Calu3 (cell line): ENCODE data around the gene TUBA4A. TPM values are rescaled to one million over a fixed set of nuclear protein-coding genes. Genes with fewer than 3 reads are reported as not detected.

ENCODE experiments used
- BruUV-seq: library from RNA; stranded (reverse); fragments of 400-500 nt; replicated peaks from 2 replicates; lab custom pipeline; 2021; lab: Mats Ljungman, UMichigan
- CTCF ChIA-PET: fragments of 300-600 bp; sonication (Branson Sonifier 250); formaldehyde crosslinking; loops from one replicate; lab custom pipeline; 2022; ENCODE audit warnings: antibody characterized with exemption; lab: Charles Lee
- DNase-seq: peaks from one replicate; pipeline ENCODE4 v3.0.0; 2022
- H3K27ac Mint-ChIP-seq: one replicate; pipeline ENCODE4 v1.8.0; 2022; ENCODE audit warnings: mixed read lengths; ENCODE audit not compliant: unreplicated experiment
- H3K27me3 Mint-ChIP-seq: one replicate; pipeline ENCODE4 v1.8.0; 2022; ENCODE audit warnings: mixed read lengths; ENCODE audit not compliant: unreplicated experiment
- H3K36me3 Mint-ChIP-seq: one replicate; pipeline ENCODE4 v1.8.0; 2022; ENCODE audit warnings: mild to moderate bottlenecking, moderate library complexity, mixed read lengths; ENCODE audit not compliant: insufficient read depth, unreplicated experiment
- H3K4me1 Mint-ChIP-seq: one replicate; pipeline ENCODE4 v1.8.0; 2022; ENCODE audit warnings: mild to moderate bottlenecking, low read depth, mixed read lengths; ENCODE audit not compliant: unreplicated experiment
- H3K4me3 Mint-ChIP-seq: one replicate; pipeline ENCODE4 v1.8.0; 2022; ENCODE audit warnings: mild to moderate bottlenecking, low read depth, moderate library complexity, mixed read lengths; ENCODE audit not compliant: unreplicated experiment
- H3K9me3 Mint-ChIP-seq: one replicate; pipeline ENCODE4 v1.8.0; 2022; ENCODE audit warnings: low read depth, mixed read lengths; ENCODE audit not compliant: unreplicated experiment
- CTCF ChIP-seq: fragments of 200-600 bp; IDR thresholded peaks from one replicate; pipeline ENCODE4 v1.8.0; 2022; ENCODE audit warnings: antibody characterized with exemption; ENCODE audit not compliant: unreplicated experiment
- intact Hi-C: fragments of 100-400 bp; cut with micrococcal nuclease; formaldehyde crosslinking; loops from one replicate; pipeline ENCODE4 v1.10.0; 2022; ENCODE audit not compliant: unreplicated experiment
- total RNA-seq: library from RNA; stranded (reverse); gene quantifications from 2 replicates; pipeline ENCODE4 v1.2.3, GENCODE V29; 2022

TUBA4A gene
- total RNA-seq, 1 experiment from 2014 or later: 97.9 TPM

GRCh38 chr2:219214141-219214540, 39.6 kb downstream of the TUBA4A start:
- intact Hi-C loops: loop anchor here (10.0 kb wide), 1 partner anchor 49 kb away; the partner anchor contains the start of gene NHEJ1
- H3K27ac Mint-ChIP-seq: no peak overlapping the region
- BruUV-seq: no TSS peak
- H3K4me1 Mint-ChIP-seq: peaks cover 18% of the 10 kb centered on the region
- H3K36me3 Mint-ChIP-seq: peaks cover 21% of the 10 kb centered on the region
- DNase-seq: no peak
- no peaks in the 10 kb centered on the region for H3K9me3 Mint-ChIP-seq
- H3K4me3 Mint-ChIP-seq: no peak overlapping the region
- CTCF ChIA-PET: no interaction called here
- no peaks in the 10 kb centered on the region for H3K27me3 Mint-ChIP-seq
- TF ChIP-seq CTCF: no peak

DNA sequence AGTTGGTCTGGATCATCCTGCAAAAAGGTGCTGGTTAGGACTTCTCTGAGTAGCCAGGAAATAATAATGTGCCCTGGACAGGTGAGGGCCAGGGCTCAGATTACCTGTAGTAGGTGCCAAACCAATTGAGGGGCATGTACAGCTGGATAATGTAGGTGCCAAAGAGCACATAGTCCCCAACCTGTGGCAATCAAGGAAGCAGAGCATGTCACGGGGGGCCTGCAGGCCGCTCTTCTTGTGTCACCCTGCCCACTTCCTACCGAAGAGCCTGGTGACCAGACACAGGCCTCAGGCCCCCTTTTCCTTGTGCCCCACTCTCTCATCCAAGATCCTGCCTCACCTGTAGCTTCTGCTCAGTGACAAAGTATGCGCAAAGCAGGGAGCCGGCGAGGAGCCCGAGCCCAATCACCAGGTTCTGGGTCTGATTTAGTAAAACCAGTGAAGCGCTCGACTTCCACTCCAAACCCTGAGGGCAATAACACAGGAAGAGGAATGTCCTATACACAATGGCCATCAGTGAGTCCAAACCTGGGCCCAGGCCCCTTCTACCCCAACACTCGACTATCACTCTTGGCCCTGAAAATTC, 40.1 kb downstream of the TUBA4A start:
- CTCF ChIA-PET: no interaction called here
- H3K4me3 Mint-ChIP-seq: no peak overlapping the region
- intact Hi-C loops: loop anchor here (10.0 kb wide), 1 partner anchor 49 kb away; the partner anchor contains the start of gene NHEJ1
- no peak overlapping the region for H3K27ac Mint-ChIP-seq
- no TSS peak for BruUV-seq
- peaks cover 19% of the 10 kb centered on the region for H3K4me1 Mint-ChIP-seq
- TF ChIP-seq CTCF: no peak
- no peaks in the 10 kb centered on the region for H3K9me3 Mint-ChIP-seq
- H3K27me3 Mint-ChIP-seq: no peaks in the 10 kb centered on the region
- peaks cover 15% of the 10 kb centered on the region for H3K36me3 Mint-ChIP-seq
- DNase-seq: no peak

- H3K36me3 Mint-ChIP-seq: peaks cover 15% of the 10 kb centered on the region
- CTCF ChIA-PET: no interaction called here
- no peaks in the 10 kb centered on the region for H3K27me3 Mint-ChIP-seq
- H3K27ac Mint-ChIP-seq: no peak overlapping the region
- H3K9me3 Mint-ChIP-seq: no peaks in the 10 kb centered on the region
- no TSS peak for BruUV-seq
- intact Hi-C loops: loop anchor here (10.0 kb wide), 1 partner anchor 48 kb away; the partner anchor contains the start of gene NHEJ1
- DNase-seq: no peak
- no peak overlapping the region for H3K4me3 Mint-ChIP-seq
- H3K4me1 Mint-ChIP-seq: peaks cover 23% of the 10 kb centered on the region
- TF ChIP-seq CTCF: no peak
Measured at GRCh38 chr2:219213026-219213415, 40.7 kb downstream of the TUBA4A start.

DNA sequence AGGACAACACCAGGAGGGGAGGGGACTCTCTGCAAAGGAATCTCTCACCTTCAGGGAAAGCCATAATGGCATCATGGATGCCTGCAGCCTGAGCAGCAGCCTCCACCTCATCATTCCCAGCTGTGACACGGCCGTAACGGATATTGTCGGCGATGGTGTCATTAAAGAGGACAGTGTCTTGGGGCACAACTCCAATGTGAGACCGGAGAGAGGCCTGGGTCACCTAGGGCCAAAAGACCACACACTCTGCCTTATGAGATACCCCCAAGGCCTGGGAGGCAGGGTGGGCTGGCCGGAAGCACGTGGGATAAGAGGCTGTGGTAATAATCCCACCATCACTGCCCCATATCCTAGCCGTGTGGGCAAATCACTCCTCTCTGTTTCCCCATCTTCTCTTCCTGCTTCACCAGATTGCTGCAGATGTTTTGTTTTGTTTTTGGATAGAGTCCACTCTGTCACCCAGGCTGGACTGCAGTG, 42.8 kb downstream of the TUBA4A start:
- TF ChIP-seq CTCF: no peak
- Mint-ChIP-seq H3K27me3 (no peaks in the 10 kb centered on the region), H3K27ac (no peak overlapping the region), H3K4me3 (no peak overlapping the region), H3K9me3 (no peaks in the 10 kb centered on the region), H3K36me3 (peaks cover 25% of the 10 kb centered on the region), H3K4me1 (peaks cover 8% of the 10 kb centered on the region)
- no peak for DNase-seq
- BruUV-seq: no TSS peak
- CTCF ChIA-PET: interaction anchor here (0.7 to 1.0 kb wide), 4 partner anchors 35 to 78 kb away, joined by 4 to 9 read pairs (median 5); partner anchors contain the start of gene CNPPD1
- intact Hi-C loops: loop anchor here (10.0 kb wide), 1 partner anchor 46 kb away; the partner anchor contains the start of gene NHEJ1
